HepG2 (cell line): ENCODE measurements around the gene ARHGAP25. TPM values are rescaled to one million over a fixed set of nuclear protein-coding genes. Genes with fewer than 3 reads are reported as not detected.
A peak's percentile ranks its signal among the peaks of the same experiment; 100 is the strongest.

Experiments
- ARNTL ChIP-seq: sonication (generic); formaldehyde crosslinking; IDR thresholded peaks from 2 replicates; pipeline ENCODE4 v1.4.0; 2020; ENCODE audit warnings: mild to moderate bottlenecking, missing genetic modification reagents
- EEA1 ChIP-seq: sonication (generic); formaldehyde crosslinking; IDR thresholded peaks from 2 replicates; pipeline ENCODE4 v1.5.1; 2020; ENCODE audit warnings: mild to moderate bottlenecking, missing genetic modification reagents, borderline replicate concordance
- ELF3 ChIP-seq: IDR thresholded peaks from 2 replicates; pipeline ENCODE4 v1.6.1; 2016; ENCODE audit warnings: missing genetic modification reagents, missing compliant biosample characterization
- ELK4 ChIP-seq: sonication (generic); formaldehyde crosslinking; IDR thresholded peaks from 2 replicates; pipeline ENCODE4 v1.9.0; 2021; ENCODE audit warnings: missing genetic modification reagents, borderline replicate concordance
- FLYWCH1 ChIP-seq: sonication (generic); formaldehyde crosslinking; IDR thresholded peaks from 2 replicates; pipeline ENCODE4 v1.8.1; 2023; ENCODE audit warnings: mild to moderate bottlenecking, missing genetic modification reagents
- FOXA3 ChIP-seq: IDR thresholded peaks from 2 replicates; pipeline ENCODE4 v1.6.1; 2016; ENCODE audit warnings: missing genetic modification reagents, missing compliant biosample characterization
- MAFK ChIP-seq, 2 experiments: IDR thresholded peaks in 1 of 2; conservative IDR thresholded peaks in 1 of 2; 2 replicates each; pipeline ENCODE4 v1.6.1; 2011; ENCODE audit warnings: improper control_type of control experiment in 2 of 2, low read length in 2 of 2
- NFIC ChIP-seq: IDR thresholded peaks from 2 replicates; pipeline ENCODE4 v1.6.1; 2012; ENCODE audit warnings: mild to moderate bottlenecking, low read length, inconsistent platforms
- PRDM4 ChIP-seq: sonication (generic); formaldehyde crosslinking; IDR thresholded peaks from 2 replicates; pipeline ENCODE4 v1.9.0; 2021; ENCODE audit warnings: missing genetic modification reagents, borderline replicate concordance
- PRPF4 ChIP-seq: fragments of 200-400 bp; formaldehyde crosslinking; IDR thresholded peaks from 2 replicates; pipeline ENCODE4 v1.6.1; 2016; ENCODE audit warnings: low read length, low read depth; ENCODE audit not compliant: poor library complexity, severe bottlenecking
- RAD21 ChIP-seq: fragments of 450-650 bp; formaldehyde crosslinking; IDR thresholded peaks from 2 replicates; pipeline ENCODE4 v1.5.0; 2020; ENCODE audit warnings: mild to moderate bottlenecking
- RXRB ChIP-seq: IDR thresholded peaks from 2 replicates; pipeline ENCODE4 v1.6.1; 2016; ENCODE audit warnings: borderline replicate concordance, missing genetic modification reagents, missing compliant biosample characterization
- SCMH1 ChIP-seq: sonication (generic); formaldehyde crosslinking; IDR thresholded peaks from 2 replicates; pipeline ENCODE4 v1.9.0; 2021; ENCODE audit warnings: missing genetic modification reagents, mild to moderate bottlenecking, borderline replicate concordance
- SNAI1 ChIP-seq: sonication (generic); formaldehyde crosslinking; IDR thresholded peaks from 2 replicates; pipeline ENCODE4 v1.5.0; 2020; ENCODE audit warnings: mild to moderate bottlenecking, missing genetic modification reagents, borderline replicate concordance
- TBL1XR1 ChIP-seq: fragments of 150-350 bp; IDR thresholded peaks from 2 replicates; pipeline ENCODE4 v1.6.1; 2014; ENCODE audit warnings: borderline replicate concordance, low read length; ENCODE audit not compliant: partially characterized antibody
- ZFP36 ChIP-seq: fragments of 150-350 bp; IDR thresholded peaks from 2 replicates; pipeline ENCODE4 v1.6.1; 2018; ENCODE audit warnings: borderline replicate concordance, low read length, low read depth; ENCODE audit not compliant: partially characterized antibody
- ZFP90 ChIP-seq: sonication (generic); formaldehyde crosslinking; IDR thresholded peaks from 2 replicates; pipeline ENCODE4 v1.8.0; 2022; ENCODE audit warnings: missing genetic modification reagents, mild to moderate bottlenecking, inconsistent platforms, borderline replicate concordance
- ZNF580 ChIP-seq: IDR thresholded peaks from 2 replicates; pipeline ENCODE4 v1.6.1; 2016; ENCODE audit warnings: low read depth, borderline replicate concordance
- ZNF619 ChIP-seq: sonication (generic); formaldehyde crosslinking; IDR thresholded peaks from 2 replicates; pipeline ENCODE4 v1.4.0; 2020; ENCODE audit warnings: mild to moderate bottlenecking, missing genetic modification reagents
- ZNF709 ChIP-seq: sonication (generic); formaldehyde crosslinking; IDR thresholded peaks from 2 replicates; pipeline ENCODE4 v1.5.0; 2020; ENCODE audit warnings: mild to moderate bottlenecking, missing genetic modification reagents
- ZNF883 ChIP-seq: sonication (generic); formaldehyde crosslinking; IDR thresholded peaks from 2 replicates; pipeline ENCODE4 v1.5.1; 2020; ENCODE audit warnings: mild to moderate bottlenecking, missing genetic modification reagents; ENCODE audit errors: not compliant biosample characterization
- polyA plus RNA-seq, 8 experiments: library from polyadenylated mRNA; depleted of rRNA in 3 of 8; stranded (reverse) in 7 of 8; unstranded in 1 of 8; fragments of >200 nt; fragmentation: Illumina TruSeq in 4 of 8; extraction: Trizol in 4 of 8; gene quantifications; 2 replicates each; pipeline versions ENCODE4 v1.2.1 to v1.2.3, GENCODE V29; 2011 to 2016; ENCODE audit warnings: low read depth in 4 of 8, missing spikeins in 1 of 8, mixed read lengths in 1 of 8; ENCODE audit not compliant: insufficient read depth in 1 of 8
- total RNA-seq, 5 experiments: library from RNA; depleted of rRNA; stranded (reverse); fragments of >200 nt; fragmentation: Illumina TruSeq; extraction: Trizol; gene quantifications; 2 replicates each; pipeline ENCODE4 v1.2.3, GENCODE V29; 2016; ENCODE audit warnings: low read depth in 1 of 5
- TF ChIP-seq, protein P1 (sequence below): sonication (generic); formaldehyde crosslinking; IDR thresholded peaks from 2 replicates; pipeline ENCODE4 v1.4.0; 2020; ENCODE audit warnings: missing genetic modification reagents

ARHGAP25 gene
- total and polyA plus RNA-seq, 2 of the 13 experiments (the other 11 are each of a cell fraction or from before 2014, with no cell fraction given), result not detected

DNA sequence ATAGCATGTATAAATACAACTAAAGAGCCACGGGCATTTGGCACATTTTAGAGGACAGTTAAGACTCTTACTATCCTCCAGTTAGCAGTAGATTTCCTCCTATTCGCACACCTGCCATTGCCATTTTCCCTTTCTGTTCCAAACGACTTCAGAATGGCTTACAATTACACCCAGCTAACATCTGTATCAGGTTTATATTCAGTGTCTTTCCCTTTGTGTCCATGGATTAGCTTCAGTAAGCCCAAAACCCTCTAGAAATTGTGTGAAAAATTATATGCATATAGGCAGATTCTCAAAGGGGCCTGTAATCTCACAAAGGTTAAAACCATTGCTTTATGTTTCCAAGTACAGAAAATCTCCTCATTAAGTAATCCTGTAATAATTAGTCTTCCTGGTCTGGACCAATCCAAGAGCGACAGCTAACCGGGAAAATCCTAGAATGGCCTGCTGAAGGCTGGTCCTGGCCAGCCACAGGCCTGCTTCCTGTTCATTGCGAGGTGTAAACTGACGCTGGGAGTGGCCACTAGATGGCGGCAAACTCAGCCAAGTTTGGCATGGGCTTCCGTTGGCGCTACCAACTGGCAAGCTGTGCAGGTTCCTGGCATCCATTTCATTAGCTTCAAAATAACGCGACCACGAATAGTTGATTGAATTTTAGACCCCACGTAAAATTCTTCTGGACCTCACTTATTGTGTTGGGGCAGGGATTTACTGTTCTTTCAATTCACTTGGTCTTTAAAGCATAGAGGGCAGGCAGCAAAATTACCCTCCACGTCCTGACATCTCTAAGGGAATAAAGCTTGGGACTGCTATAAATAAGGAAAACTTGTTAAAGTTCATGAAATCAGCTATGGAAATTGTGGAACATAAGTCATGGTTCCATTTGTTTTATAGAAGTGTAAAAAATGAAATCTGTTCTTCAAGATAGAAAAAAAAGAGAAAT is 17.1 kb downstream of the ARHGAP25 start (continued):
- TF ChIP-seq, protein P1, sequence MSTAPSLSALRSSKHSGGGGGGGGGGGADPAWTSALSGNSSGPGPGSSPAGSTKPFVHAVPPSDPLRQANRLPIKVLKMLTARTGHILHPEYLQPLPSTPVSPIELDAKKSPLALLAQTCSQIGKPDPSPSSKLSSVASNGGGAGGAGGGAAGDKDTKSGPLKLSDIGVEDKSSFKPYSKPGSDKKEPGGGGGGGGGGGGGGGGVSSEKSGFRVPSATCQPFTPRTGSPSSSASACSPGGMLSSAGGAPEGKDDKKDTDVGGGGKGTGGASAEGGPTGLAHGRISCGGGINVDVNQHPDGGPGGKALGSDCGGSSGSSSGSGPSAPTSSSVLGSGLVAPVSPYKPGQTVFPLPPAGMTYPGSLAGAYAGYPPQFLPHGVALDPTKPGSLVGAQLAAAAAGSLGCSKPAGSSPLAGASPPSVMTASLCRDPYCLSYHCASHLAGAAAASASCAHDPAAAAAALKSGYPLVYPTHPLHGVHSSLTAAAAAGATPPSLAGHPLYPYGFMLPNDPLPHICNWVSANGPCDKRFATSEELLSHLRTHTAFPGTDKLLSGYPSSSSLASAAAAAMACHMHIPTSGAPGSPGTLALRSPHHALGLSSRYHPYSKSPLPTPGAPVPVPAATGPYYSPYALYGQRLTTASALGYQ (CRISPR knock-in tag), result 0 out of 2 replicates have a peak, but pooled peaks have one; percentile 13
- TF ChIP-seq ZNF619 (CRISPR knock-in tag) (no peak), FOXA3 (CRISPR knock-in tag) (0 out of 2 replicates have a peak, but pooled peaks have one; percentile 20), ZNF883 (CRISPR knock-in tag) (no peak), ZFP36 (peak; percentile 35), TBL1XR1 (peak; percentile 47), PRDM4 (CRISPR knock-in tag) (no peak), PRPF4 (no peak), FLYWCH1 (CRISPR knock-in tag) (no peak), SNAI1 (CRISPR knock-in tag) (no peak), RXRB (no peak), ZNF709 (CRISPR knock-in tag) (no peak), ZFP90 (CRISPR knock-in tag) (no peak), RAD21 (CRISPR knock-in tag) (peak; percentile 84), ELK4 (CRISPR knock-in tag) (no peak), NFIC (no peak), ARNTL (CRISPR knock-in tag) (no peak), EEA1 (no peak), SCMH1 (CRISPR knock-in tag) (no peak), ZNF580 (CRISPR knock-in tag) (no peak), ELF3 (CRISPR knock-in tag) (peak; percentile 83), MAFK (conservative IDR thresholded peaks at IDR 0.05 in 1 of 2, IDR thresholded peaks at IDR 0.05 in 1 of 2; ENCODE audit: low read length in 2 of 2) (no peak)
